ENCODE measurements around the gene MED22.

Gene MED22

DNA sequence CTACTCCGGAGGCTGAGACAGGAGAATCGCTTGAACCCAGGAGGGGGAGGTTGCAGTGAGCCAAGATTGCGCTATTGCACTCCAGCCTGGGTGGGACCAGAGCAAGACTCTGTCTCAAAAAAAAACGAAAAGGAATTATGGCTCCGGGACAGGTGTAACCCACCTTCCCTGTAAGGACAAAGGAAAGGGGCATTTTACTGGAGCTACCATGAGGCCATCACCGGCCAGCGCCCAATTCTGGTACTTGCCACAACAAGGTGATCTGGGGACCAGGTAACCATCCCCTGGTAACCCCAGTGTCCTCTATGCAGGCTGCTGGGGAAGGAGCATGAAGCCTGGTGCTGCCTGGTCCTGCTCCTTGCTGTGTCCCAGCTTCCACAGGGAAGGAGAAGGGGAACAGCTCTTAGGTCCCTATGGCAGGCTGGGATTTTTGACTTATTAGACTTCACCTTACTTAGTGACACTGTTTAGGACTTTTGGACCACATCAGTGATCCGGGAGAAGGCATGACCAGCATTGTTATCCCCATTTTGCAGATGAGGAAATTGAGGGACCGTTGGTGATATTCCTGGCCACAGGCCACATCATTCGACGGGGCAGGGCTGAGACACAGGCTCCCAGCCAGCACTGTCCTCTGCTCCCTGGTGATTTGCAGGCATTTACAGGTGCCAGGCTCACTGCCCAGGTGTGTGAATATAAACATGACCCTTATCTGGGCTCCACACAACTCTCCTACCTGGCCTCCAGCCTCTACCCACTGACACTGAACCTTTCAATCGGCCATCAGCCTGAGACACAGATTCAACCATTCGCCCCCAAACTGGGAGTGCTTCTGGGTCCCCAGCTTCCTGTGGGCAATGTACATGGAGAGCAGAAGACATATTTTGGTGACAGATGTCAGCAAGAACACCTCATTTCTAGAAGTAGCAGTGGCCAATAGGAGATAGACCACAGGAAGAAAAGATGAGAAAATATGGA lies 46.4 kb downstream of the MED22 start:
- TF ChIP-seq, protein P1, sequence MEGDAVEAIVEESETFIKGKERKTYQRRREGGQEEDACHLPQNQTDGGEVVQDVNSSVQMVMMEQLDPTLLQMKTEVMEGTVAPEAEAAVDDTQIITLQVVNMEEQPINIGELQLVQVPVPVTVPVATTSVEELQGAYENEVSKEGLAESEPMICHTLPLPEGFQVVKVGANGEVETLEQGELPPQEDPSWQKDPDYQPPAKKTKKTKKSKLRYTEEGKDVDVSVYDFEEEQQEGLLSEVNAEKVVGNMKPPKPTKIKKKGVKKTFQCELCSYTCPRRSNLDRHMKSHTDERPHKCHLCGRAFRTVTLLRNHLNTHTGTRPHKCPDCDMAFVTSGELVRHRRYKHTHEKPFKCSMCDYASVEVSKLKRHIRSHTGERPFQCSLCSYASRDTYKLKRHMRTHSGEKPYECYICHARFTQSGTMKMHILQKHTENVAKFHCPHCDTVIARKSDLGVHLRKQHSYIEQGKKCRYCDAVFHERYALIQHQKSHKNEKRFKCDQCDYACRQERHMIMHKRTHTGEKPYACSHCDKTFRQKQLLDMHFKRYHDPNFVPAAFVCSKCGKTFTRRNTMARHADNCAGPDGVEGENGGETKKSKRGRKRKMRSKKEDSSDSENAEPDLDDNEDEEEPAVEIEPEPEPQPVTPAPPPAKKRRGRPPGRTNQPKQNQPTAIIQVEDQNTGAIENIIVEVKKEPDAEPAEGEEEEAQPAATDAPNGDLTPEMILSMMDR (IDR thresholded peaks at IDR 0.05): no peak

DNA sequence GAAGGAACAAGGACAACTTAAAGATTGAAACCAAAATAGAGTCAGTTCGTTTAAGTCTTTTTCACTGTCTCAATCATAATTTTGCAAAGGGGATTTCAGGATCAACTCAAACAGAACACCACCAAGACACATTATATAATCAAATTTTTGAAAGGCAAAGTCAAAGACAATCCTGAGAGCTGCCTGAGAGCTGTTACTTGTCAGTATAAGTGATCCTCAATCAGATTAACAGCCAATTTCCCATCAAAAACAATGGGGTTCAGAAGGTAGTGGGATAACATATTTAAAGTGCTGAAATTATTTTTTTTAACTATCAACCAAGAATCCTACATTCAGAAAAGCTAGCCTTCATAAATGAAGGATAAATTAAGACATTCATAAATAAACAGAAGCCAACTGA lies 53.7 kb downstream of the MED22 start:
- TF ChIP-seq, protein P1 (IDR thresholded peaks at IDR 0.05): no peak

DNA sequence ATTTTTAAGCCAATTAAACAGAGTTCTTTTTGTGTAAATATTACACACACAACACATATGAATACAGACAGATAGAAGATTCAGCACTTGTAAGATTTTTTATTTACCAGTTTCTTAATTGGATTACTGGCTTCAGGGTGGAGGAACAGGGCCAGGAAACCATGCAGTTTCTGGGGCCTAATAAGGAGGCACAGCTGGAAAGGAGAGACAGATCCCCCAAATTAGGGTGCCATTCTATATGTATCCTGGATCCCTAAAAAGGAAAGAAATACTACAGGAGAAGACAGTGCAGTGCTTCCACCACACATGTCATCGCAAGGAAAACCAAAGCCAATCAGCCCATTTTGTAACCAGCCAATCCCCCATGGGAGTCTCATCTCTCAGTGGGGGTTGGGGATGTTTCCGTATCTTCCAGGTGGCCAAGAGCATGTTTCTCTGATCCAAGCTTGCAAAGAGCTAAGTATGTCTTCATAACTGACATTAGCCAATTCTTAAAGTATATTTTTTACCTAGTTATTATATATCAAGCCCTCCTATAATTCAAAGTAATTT lies 57.1 kb downstream of the MED22 start:
- TF ChIP-seq, protein P1 (IDR thresholded peaks at IDR 0.05): no peak

Measured in LNCAP (cell line).